ENCODE measurements around the gene CELF4.

DNA sequence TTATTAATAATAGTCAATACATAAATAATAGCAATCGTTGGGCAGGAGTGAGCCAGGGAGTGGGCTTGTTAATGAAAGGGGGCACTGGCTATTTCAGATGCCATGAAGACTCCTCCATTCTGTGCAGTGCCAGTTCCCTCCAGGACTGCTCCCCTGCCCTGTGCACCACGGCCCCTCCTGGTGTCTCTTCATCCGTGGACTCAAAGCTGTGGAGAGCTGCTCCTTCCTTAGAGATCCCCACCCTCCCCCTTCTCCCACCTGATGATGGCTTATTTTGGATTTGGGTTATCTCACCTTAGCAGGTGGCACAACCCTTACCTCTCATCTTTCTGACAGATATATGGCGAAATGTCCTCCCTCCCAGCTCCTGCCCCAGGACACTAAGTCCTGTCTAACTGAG lies 3.1 kb upstream of the CELF4 start:
- TF ChIP-seq EZH2 (IDR thresholded peaks at IDR 0.05; ENCODE audit: insufficient read depth, poor library complexity, severe bottlenecking) (no peak), EZH2phosphoT487 (IDR thresholded peaks at IDR 0.05; ENCODE audit: insufficient read depth, low read depth) (no peak)

Data from GM23248 (cell line).